Measurements from ENCODE around the gene PYGL. TPM values are rescaled to one million over a fixed set of nuclear protein-coding genes. Genes with fewer than 3 reads are reported as not detected.

PYGL gene
- polyA plus RNA-seq = 5.2 and 14.0 TPM in 2 replicates

GRCh38 chr14:50943943-50944646 is at the start of gene PYGL:
TSS of gene PYGL (minus strand) at chr14:50944483. CDS start at chr14:50944403, 80 bp downstream.

GRCh38 chr14:50871914-50872732 is 72.2 kb downstream of the PYGL start, which contains the start of gene ABHD12B:
TSS of gene ABHD12B (plus strand) at chr14:50872053. CDS start at chr14:50872175, 122 bp downstream.

Other genes starting within 250 kb of the PYGL start
- gene NIN, start 113.3 kb downstream of the PYGL start, polyA plus RNA-seq = 5.9 and 6.5 TPM in 2 replicates
- gene ABHD12B, start 72.4 kb downstream of the PYGL start, polyA plus RNA-seq = 1.2 and 5.7 TPM in 2 replicates
- 219 and 283 TPM in 2 replicates for gene TRIM9, start 150.6 kb upstream of the PYGL start, polyA plus RNA-seq

All from Purkinje cell (primary cell).